Sigmoid colon (tissue), 4 donors: ENCODE measurements around the gene HDAC4.

Experiments used
- EP300 ChIP-seq, 4 donors: sonication (generic); formaldehyde crosslinking; IDR thresholded peaks; one replicate each; pipeline ENCODE4 v1.6.1; 2017; ENCODE audit warnings: antibody characterized with exemption in 4 of 4
- POLR2A ChIP-seq, 2 donors: fragments of 450-650 bp; IDR thresholded peaks; one replicate each; pipeline ENCODE4 v1.6.1; 2016; ENCODE audit warnings: antibody characterized with exemption in 2 of 2, mild to moderate bottlenecking in 2 of 2, moderate library complexity in 2 of 2
- POLR2AphosphoS5 ChIP-seq, 4 donors: sonication (generic); formaldehyde crosslinking; IDR thresholded peaks; one replicate each; pipeline ENCODE4 v1.6.1; 2017; ENCODE audit warnings: antibody characterized with exemption in 4 of 4
- TF ChIP-seq, protein P1 (sequence below), 4 experiments: fragments of 450-650 bp in 3 of 4; fragments of 200-600 bp in 1 of 4; IDR thresholded peaks; one replicate each; pipeline ENCODE4 v1.5.1; 2016 to 2019; ENCODE audit warnings: antibody characterized with exemption in 4 of 4, mild to moderate bottlenecking in 3 of 4, moderate library complexity in 2 of 4

DNA sequence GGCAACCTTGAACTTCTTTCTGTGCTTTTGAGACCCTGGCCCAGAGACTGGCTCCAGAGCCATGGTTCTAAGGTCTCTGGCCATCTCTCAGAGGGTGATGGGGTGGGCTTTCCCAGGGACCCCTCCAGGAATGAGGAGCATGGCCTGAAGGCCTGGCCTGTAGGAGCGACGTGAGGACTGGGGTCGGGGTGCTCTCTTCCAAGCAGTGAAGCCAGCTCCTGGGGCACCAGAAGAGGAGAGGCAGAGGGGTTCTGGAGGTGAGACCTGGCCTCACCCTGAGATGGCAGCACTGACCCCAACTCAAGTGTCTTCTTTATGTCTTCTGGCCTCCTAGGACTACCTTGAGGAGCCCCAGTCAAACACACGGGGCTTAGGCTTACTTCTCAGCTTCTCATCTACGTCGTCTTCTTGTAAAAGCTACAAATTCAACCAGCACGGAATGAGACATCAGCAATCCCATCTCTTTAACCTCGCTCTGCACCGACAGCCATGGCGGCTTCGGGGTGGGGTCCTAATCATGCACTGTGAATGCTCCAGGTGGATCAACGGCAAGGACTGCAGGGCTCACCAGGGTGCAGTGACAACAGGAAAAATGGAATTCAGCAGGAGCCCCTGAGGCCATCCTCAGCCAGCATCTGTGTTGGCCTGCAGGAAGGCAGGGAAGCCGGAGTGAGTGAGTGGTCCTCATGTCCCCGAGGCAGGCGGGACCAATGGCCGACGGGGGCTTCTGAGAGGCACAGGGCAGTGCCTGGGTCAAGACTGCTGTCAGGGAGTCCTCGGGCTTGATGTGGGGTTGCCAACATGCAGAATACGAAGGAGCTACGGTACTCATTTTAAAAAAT, 214.1 kb downstream of the HDAC4 start:
- TF ChIP-seq POLR2A (IDR thresholded peaks at IDR 0.05) (no peak), POLR2AphosphoS5 (IDR thresholded peaks at IDR 0.05) (no peak), EP300 (IDR thresholded peaks at IDR 0.05) (no peak)
- TF ChIP-seq, protein P1, sequence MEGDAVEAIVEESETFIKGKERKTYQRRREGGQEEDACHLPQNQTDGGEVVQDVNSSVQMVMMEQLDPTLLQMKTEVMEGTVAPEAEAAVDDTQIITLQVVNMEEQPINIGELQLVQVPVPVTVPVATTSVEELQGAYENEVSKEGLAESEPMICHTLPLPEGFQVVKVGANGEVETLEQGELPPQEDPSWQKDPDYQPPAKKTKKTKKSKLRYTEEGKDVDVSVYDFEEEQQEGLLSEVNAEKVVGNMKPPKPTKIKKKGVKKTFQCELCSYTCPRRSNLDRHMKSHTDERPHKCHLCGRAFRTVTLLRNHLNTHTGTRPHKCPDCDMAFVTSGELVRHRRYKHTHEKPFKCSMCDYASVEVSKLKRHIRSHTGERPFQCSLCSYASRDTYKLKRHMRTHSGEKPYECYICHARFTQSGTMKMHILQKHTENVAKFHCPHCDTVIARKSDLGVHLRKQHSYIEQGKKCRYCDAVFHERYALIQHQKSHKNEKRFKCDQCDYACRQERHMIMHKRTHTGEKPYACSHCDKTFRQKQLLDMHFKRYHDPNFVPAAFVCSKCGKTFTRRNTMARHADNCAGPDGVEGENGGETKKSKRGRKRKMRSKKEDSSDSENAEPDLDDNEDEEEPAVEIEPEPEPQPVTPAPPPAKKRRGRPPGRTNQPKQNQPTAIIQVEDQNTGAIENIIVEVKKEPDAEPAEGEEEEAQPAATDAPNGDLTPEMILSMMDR (IDR thresholded peaks at IDR 0.05) = no peak
